ENCODE measurements around the gene PTPRZ1. TPM values are rescaled to one million over a fixed set of nuclear protein-coding genes. Genes with fewer than 3 reads are reported as not detected.

The PTPRZ1 gene
- total and polyA plus RNA-seq, 2 of the 4 experiments (the other 2 are of a cell fraction), result not detected

DNA sequence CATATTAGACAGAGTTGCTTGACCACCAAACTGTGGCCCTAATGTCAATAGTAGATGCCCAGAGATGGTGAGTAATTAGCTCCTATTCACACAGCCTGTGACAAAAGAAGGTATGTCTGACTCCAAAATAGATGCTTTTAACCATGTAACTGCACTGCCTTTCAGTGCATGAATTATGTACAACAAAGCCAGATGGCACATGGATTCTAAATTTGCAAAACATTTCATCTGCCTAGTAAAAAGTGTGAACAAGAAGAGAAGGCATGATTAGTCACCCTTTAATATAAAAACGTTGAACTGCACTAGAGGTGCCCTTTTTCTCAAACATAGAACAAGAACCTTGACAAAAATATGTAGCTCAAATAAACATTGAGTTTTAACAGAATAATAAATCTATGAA lies 35.5 kb upstream of the PTPRZ1 start:
- Histone ChIP-seq H2AFZ (replicated peaks; ENCODE audit: low read length, poor library complexity) (no peak overlapping the region), H4K5ac (ENCODE audit: low read depth, low read length) (no peak overlapping the region), H3K56ac (ENCODE audit: extremely low read depth, insufficient read depth, low read length) (no peak overlapping the region), H3K9ac (ENCODE audit: low read depth, low read length) (no peak overlapping the region), H2BK15ac (ENCODE audit: low read depth, low read length) (no peak overlapping the region), H2AK5ac (ENCODE audit: low read depth, low read length) (no peak overlapping the region), H3K4me1 (ENCODE audit: control insufficient read depth, insufficient read depth, low read length) (no peaks in the 10 kb centered on the region), H3K4me3 (ENCODE audit: insufficient read depth, low read depth, low read length) (no peak overlapping the region), H4K20me1 (ENCODE audit: insufficient read depth, low read length) (no peaks in the 10 kb centered on the region), H3K4ac (ENCODE audit: low read depth, low read length) (no peak overlapping the region), H3K27me3 (ENCODE audit: control insufficient read depth, insufficient read depth, low read length) (no peaks in the 10 kb centered on the region), H2BK5ac (ENCODE audit: low read depth, low read length, poor library complexity, severe bottlenecking) (no peak overlapping the region), H3K9me1 (ENCODE audit: insufficient read depth, low read length) (no peaks in the 10 kb centered on the region), H3K9me3 (ENCODE audit: control insufficient read depth, insufficient read depth, low read length) (no peaks in the 10 kb centered on the region), H4K8ac (ENCODE audit: low read depth in 2 of 2, low read length in 2 of 2) (no peak overlapping the region), H2AK9ac (replicated peaks; ENCODE audit: low read depth, low read length, poor library complexity) (no peak overlapping the region), H3K36me3 (ENCODE audit: control insufficient read depth, insufficient read depth, low read length) (no peaks in the 10 kb centered on the region), H3K79me1 (ENCODE audit: low read depth in 1 of 2, low read length in 2 of 2) (no peaks in the 10 kb centered on the region), H3K27ac (ENCODE audit: insufficient read depth, low read length) (no peak overlapping the region), H4K91ac (ENCODE audit: insufficient read depth, low read depth, low read length) (no peak overlapping the region), H2BK120ac (ENCODE audit: low read depth, low read length) (no peak overlapping the region), H3K23ac (ENCODE audit: low read depth, low read length) (no peak overlapping the region), H3K18ac (ENCODE audit: low read depth, low read length) (no peak overlapping the region), H3K14ac (replicated peaks; ENCODE audit: low read depth, low read length) (no peak overlapping the region), H2BK20ac (ENCODE audit: low read depth, low read length) (no peak overlapping the region), H3K4me2 (ENCODE audit: low read depth, low read length) (no peak overlapping the region)
- no peak for TF ChIP-seq CEBPB (IDR thresholded peaks at IDR 0.05; ENCODE audit: low read depth, low read length)
- no peak for TF ChIP-seq CTCF (conservative IDR thresholded peaks at IDR 0.05; ENCODE audit: low read depth, low read length)
- no peak for TF ChIP-seq POLR2A (IDR thresholded peaks at IDR 0.05; ENCODE audit: low read depth, low read length)
- no peak for TF ChIP-seq USF2 (IDR thresholded peaks at IDR 0.05; ENCODE audit: low read depth, low read length)
- no peak for TF ChIP-seq MAFK (IDR thresholded peaks at IDR 0.05; ENCODE audit: low read depth, low read length)
- TF ChIP-seq NFE2L2 (IDR thresholded peaks at IDR 0.05; ENCODE audit: low read depth, low read length), result no peak
- no peak for TF ChIP-seq RCOR1 (IDR thresholded peaks at IDR 0.05; ENCODE audit: insufficient replicate concordance, low read length)
- TF ChIP-seq SMC3 (IDR thresholded peaks at IDR 0.05; ENCODE audit: low read depth, low read length), result no peak
- TF ChIP-seq, protein P1, sequence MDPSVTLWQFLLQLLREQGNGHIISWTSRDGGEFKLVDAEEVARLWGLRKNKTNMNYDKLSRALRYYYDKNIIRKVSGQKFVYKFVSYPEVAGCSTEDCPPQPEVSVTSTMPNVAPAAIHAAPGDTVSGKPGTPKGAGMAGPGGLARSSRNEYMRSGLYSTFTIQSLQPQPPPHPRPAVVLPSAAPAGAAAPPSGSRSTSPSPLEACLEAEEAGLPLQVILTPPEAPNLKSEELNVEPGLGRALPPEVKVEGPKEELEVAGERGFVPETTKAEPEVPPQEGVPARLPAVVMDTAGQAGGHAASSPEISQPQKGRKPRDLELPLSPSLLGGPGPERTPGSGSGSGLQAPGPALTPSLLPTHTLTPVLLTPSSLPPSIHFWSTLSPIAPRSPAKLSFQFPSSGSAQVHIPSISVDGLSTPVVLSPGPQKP (IDR thresholded peaks at IDR 0.05; ENCODE audit: borderline replicate concordance, low read depth, low read length), result no peak
- no peak for TF ChIP-seq CHD1 (IDR thresholded peaks at IDR 0.05; ENCODE audit: low read depth, low read length)
- TF ChIP-seq MXI1 (IDR thresholded peaks at IDR 0.05; ENCODE audit: borderline replicate concordance, low read depth, low read length), result no peak
- ChIA-PET POLR2A (ENCODE audit: unreplicated experiment) (no interaction called here), CTCF (no interaction called here)
- no CpG with 5 or more reads among the region's 1 CpG for WGBS, 2 experiments (ENCODE audit: extremely low coverage in 2 of 2, insufficient read length in 1 of 2)
- in situ Hi-C loops (cut with MboI; ENCODE audit: low sequenced_read_pairs), result no loop called here
- intact Hi-C loops (cut with micrococcal nuclease), result no loop called here
- DNase-seq (no peak), ATAC-seq (ENCODE audit: low read depth) (no peak)
- dilution Hi-C loops (cut with HindIII; ENCODE audit: low sequenced_read_pairs, unreplicated experiment), result no loop called here
- no TSS peak for BruUV-seq (replicated peaks)
